HG02623 (cell line): ENCODE measurements around the gene HDAC10.

Experiments
- ATAC-seq: cut with Tn5 transposase; IDR thresholded peaks from one replicate; pipeline ENCODE4 v1.9.1; 2021; ENCODE audit warnings: moderate library complexity; ENCODE audit not compliant: unreplicated experiment

The HDAC10 gene

GRCh38 chr22:50270666-50271394 lies 19.8 kb upstream of the HDAC10 start:
- ATAC-seq, result no peak

- ATAC-seq, result no peak
These were observed 19.1 kb upstream of the HDAC10 start, which contains the start of gene MAPK11 for GRCh38 chr22:50269970-50270665. MAPK11 (minus strand) TSS chr22:50270380; CDS start chr22:50270292, 88 bp downstream.

DNA sequence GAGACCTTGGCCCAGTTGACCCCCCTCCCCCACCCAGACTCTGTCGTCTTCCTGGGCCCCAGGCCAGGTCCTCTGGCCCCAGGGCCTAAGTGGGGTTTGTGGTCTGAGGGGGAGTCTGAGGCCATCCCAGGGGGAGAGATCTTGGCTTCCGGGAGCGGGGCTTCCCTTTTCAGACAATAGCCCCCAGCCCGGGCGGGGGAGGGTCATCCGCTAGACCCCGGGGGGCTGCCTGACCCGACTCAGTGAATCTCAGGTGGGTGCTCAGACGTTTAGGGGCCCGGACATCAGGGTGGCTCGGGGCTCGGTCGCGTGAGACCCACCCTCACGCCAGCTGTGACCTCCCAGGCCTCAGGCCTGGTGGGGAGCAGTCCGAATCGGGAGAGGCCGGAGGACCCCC lies 18.5 kb upstream of the HDAC10 start:
- ATAC-seq, result no peak

GRCh38 chr22:50268655-50269113 lies 17.6 kb upstream of the HDAC10 start:
- ATAC-seq, result no peak

GRCh38 chr22:50267591-50268390 lies 16.7 kb upstream of the HDAC10 start:
- ATAC-seq, result no peak

- ATAC-seq, result no peak
These were observed 15.9 kb upstream of the HDAC10 start for GRCh38 chr22:50266994-50267393.

DNA sequence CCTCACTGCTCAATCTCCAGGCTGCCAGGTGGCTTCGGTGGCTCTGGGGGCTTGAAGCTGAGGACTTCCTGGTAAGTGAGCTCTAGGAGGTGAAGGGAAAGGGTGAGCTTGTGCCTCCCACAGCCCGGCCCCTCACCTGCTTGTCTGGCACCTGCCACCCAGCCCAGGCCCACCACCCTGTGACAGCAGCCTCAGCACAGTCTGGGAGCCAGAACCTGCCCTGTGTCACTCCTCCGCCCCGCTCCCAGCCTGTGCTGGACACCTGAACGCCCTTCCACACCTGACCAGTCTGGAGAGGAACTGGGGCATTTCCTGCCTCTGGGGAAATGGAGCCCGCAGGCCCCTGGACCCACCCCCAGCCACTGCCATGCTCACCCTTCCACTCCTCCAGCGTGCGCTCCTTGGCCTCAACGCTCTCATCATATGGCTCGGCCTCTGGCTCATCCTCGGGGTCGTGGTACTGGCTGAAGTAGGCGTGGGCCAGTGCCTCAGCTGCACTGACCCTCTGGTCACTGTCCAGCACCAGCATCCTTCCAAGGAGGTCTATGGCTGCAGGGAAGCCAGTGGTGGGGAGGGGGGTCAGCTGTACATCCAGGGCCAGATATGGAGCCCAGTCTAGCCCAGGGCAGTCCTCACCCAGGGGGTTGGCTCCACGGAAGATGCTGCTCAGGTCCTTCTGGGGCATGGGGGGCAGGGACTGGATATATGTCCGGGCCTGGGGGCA lies 14.0 kb upstream of the HDAC10 start:
- ATAC-seq, result no peak

DNA sequence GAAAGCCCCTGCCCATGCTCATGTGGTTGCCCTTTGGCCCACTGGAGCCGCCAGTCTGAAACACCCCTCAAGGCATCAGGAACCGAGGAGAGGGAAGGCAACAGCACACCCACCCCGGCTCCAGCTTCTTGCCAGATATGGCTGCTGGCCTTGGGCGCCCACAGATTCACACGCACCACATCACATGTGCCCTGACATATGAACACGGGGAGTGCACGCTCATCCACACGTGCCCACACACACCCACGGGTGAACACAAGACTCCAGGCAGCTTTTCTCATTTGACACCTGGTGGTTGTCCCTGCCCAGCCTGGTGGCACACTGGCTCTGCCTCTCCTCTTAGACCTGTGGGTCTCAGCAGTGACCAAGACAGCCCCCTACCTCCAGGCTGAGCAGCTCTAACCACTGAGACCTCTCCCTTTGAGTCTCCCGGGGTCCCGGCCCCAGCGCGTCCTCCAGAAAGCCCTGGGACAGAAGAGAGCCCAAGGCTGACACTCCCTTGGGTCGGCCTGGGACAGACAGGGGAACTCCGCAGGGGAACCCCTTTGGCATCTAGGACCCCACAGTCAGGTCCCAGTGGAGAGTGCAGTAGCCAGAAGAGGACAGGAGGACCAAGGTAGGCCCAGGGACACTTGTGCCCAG lies 13.2 kb upstream of the HDAC10 start:
- ATAC-seq, result no peak

GRCh38 chr22:50262973-50263617 lies 12.0 kb upstream of the HDAC10 start:
- ATAC-seq, result no peak

GRCh38 chr22:50262460-50262911 lies 11.4 kb upstream of the HDAC10 start:
- ATAC-seq, result no peak

DNA sequence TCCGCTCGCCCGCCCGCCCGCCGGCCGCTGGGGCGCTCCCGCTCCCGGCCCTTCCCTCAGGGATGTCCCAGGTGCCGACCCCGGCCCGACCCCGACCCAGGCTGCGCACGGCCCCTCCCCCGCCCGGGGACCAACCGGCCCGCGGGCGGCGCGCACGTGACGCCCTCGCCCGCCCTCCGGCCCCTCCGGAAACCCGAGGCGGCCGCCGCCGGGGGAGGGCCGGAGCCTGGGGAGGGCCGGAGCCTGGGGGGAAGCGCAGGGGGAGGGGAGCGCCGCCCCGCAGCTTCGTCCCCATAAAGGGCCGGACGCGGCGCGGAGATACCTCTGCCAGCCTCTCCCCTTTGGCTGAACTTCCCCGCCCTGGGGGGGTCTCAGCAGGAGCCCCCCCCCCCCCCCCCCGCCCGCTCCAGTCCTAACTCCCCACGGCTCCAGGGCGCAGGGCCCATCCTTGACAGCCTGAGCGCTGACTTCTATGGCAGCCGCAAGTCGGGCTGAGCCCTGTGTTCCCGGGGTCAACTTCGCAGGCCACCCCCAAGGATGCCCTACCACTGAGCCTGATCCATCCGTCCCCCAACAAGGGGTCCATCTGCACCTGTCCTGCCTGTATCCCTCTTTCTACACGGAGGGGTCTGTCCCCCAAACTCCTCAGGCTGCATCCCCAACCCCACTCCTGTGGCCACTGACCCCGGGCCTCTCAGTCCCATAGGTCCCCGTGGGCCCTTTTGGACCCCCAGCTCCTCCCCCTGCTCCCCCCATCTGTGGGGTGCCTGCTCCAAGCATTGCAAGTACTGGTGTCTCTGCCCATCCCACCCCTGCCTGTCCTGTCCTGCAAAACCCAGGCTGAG lies 10.8 kb upstream of the HDAC10 start, which contains the start of gene MAPK12:
Gene MAPK12, minus strand, starts transcription at position 69 of the 845 bp plus-strand sequence. CDS start 174 bp downstream, outside the sequence.
- no peak for ATAC-seq

DNA sequence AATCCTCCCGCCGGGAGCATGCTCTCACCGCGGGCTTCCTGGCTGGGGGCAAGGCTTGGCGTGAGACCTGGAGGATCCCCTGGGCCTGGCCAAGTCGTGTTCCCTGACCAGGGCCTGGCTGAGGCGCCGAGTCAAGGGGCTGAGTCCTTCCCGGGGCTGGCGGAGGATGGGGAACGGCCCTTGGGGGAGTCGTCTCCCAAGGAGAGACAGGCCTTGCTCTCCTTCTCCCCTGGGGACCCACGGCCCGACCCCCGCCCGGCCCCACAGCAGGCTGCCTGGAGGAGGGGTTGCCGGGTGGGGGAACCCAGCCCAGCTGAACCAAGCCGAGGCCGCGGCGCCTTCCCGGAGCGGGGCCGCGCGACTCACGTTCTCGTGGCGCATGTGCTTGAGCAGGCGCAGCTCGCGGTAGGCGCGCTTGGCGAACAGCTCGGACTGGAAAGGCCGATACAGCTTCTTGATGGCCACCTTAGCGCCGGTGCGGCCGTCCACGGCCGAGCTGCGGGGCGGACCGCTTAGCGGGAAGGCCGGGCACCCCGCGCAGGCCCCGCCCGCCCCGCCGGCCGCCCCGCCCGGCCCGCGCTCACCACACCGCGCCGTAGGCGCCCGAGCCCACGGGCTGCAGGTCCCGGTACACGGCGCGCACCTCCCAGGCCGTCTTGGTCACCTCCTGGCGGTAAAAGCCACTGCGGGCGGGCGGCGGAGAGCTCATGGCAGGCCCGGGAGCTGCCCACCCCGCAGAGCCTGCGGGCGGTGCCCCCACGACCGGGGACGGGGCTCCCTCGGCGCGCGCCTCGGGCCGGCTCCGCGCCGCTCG lies 9.9 kb upstream of the HDAC10 start:
- no peak for ATAC-seq

DNA sequence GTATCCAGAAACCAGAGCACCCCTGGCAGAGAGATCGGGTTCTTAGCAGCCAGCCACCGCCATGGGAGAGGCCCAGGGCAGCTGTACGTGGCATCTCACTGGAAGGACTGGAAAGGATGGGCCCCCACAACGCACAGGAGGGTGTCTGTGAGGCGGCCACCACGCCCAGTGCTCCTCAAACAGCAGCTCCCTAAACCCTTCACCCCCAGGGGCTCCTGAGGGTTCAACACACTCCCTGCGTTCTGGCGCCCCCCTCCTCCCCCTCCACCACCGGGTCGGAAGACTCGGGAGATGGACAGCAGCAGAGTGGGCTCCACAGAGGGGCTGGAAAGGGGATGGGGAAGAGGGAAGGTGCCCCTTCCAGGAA lies 9.4 kb upstream of the HDAC10 start:
- no peak for ATAC-seq

DNA sequence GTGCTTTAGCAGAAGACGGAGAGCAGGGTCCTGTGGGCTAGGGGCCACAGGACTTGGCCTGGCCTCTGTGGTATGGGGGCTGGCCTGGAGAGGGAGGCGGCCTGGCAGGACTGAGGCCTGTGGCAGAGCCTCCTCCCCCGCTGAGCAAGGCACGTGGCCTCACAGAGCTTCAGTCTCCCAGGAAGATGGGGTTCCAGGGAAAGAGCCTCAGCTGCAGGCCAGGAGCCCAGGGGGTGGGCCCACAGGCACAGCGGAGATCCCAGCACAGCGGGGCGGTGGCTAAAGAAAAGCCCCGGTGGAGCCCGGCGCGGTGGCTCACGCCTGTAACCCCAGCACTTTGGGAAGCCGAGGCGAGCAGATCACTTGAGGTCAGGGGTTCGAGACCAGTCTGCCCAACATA lies 8.2 kb upstream of the HDAC10 start:
- no peak for ATAC-seq

DNA sequence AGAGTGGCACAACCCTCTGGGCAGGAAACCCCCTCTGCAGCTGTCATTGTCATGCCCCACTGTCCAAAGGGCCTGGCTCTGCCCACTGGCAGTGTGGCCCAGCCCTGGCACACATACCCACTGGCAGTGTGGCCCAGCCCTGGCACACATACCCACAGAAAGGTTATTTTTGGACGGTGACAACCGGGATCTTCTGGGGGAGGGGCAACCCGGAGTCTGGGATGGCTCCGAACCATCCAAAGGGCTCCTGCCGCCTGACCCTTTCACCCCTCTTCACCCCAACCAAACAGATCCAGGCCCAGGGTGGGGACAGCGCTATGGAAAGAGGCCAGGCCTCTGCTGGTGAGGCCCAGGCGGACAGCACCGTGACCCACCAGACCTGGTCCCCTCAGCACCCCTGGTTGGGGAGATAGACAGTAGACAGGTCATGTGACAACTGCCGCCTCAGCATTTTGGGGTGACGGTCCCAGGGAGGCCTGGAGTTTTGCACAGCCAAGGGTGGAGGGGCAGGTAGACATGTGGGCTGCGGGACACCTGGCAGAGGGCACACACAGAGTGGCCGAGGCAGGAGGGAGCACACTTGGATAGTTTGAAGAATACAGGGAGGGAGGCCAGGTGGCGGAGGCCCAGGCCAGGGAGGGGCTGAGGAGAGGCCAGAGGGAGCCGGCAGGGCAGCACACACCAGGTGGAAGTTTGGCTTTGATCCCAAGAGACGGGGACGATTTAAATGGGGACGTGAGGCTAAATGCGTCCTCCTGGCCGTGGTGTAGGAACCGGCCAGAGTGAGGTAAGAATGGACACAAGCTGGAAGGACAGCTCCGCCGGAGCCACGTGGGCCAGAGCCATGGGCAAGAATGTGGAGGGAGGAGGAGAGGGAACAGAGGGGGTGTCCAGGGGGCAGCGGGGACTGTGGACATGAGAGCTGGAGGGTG lies 7.6 kb upstream of the HDAC10 start:
- ATAC-seq, result no peak

DNA sequence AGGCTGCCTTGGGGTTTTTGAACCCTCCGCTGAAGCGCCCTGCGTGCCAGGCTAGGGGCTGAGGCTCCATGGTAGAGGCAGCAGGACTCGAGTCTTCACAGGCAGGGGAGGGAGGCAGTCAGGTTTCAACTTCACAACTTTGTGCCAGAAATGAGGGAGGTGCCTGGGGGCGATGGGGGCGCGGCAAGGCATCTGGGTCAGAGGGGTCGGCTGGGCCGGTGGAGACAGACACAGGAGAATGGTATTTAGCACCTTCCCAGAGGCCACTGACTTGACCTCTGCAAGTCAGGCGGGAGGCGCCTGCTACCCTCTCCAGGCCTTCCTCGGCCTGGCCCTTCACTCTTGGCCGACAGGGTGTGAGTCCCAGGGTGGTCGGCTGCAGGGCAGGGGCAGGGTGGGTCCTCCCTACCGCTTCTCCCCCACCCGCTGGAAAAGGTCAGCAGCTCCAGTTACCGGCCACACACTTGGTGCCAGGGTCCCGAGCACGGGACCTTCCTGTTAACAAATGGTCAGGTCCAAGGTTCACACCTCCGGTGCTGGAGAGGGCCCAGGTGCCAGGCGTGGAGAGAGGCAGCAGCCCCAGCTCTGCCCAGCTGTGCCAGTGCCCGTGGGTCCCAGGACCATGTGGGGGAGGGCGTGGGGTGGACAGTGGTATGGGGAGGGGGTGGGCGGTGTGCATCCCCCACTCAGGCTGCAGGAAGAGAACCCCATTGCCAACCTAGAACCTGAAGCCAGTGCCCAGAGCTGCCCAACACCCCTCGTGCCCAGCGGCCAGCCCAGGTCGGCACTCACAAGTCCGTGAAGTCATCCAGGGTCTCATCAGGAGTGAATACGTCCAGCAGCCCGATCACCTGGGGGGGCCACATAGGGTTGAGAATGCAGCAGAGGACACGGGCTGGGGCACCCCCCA lies 6.6 kb upstream of the HDAC10 start:
- no peak for ATAC-seq
